Esophagus muscularis mucosa (tissue), 4 donors: ENCODE data around the gene PLEKHM2. TPM values are rescaled to one million over a fixed set of nuclear protein-coding genes. Genes with fewer than 3 reads are reported as not detected.
A peak's percentile ranks its signal among the peaks of the same experiment; 100 is the strongest.

Experiments
- DNase-seq: peaks from one replicate; pipeline ENCODE4 v3.0.0-alpha.2; 2017; ENCODE audit errors: extremely low spot score
- H3K27ac ChIP-seq, 4 donors: fragments of 200-600 bp; sonication (generic); replicated peaks in 1 of 4; 1 replicate in 3 of 4; 2 replicates in 1 of 4; pipeline ENCODE4 v1.5.1; 2016 to 2019; ENCODE audit warnings: mild to moderate bottlenecking in 1 of 4
- H3K27me3 ChIP-seq, 4 donors: fragments of 200-600 bp; sonication (generic); one replicate each; pipeline versions ENCODE4 v1.5.1 to v1.6.0; 2016 to 2019
- H3K36me3 ChIP-seq, 4 donors: fragments of 200-600 bp; sonication (generic); one replicate each; pipeline ENCODE4 v1.5.1; 2016 to 2019
- H3K4me1 ChIP-seq, 4 donors: fragments of 200-600 bp; sonication (generic); one replicate each; pipeline ENCODE4 v1.5.1; 2016 to 2019
- H3K4me3 ChIP-seq, 4 donors: fragments of 200-600 bp; sonication (generic); 1 replicate in 2 of 4; 2 replicates in 2 of 4; pipeline ENCODE4 v1.5.1; 2016 to 2019; ENCODE audit warnings: mild to moderate bottlenecking in 4 of 4, moderate library complexity in 1 of 4
- H3K9me3 ChIP-seq, 4 donors: fragments of 200-600 bp; sonication (generic); 1 replicate in 3 of 4; 2 replicates in 1 of 4; pipeline ENCODE4 v1.5.1; 2016 to 2019
- CTCF ChIP-seq, 3 experiments: fragments of 200-600 bp in 2 of 3; fragments of 450-650 bp in 1 of 3; sonication (generic) in 2 of 3; IDR thresholded peaks; one replicate each; pipeline ENCODE4 v1.5.1; 2017 to 2019; ENCODE audit warnings: antibody characterized with exemption in 3 of 3, mild to moderate bottlenecking in 2 of 3, moderate library complexity in 1 of 3
- EP300 ChIP-seq: sonication (generic); formaldehyde crosslinking; IDR thresholded peaks from one replicate; pipeline ENCODE4 v1.6.1; 2017; ENCODE audit warnings: antibody characterized with exemption
- POLR2A ChIP-seq: fragments of 450-650 bp; IDR thresholded peaks from one replicate; pipeline ENCODE4 v1.6.1; 2017; ENCODE audit warnings: antibody characterized with exemption, moderate library complexity, mild to moderate bottlenecking, low read depth
- POLR2AphosphoS5 ChIP-seq, 2 donors: sonication (generic); formaldehyde crosslinking; IDR thresholded peaks; one replicate each; pipeline ENCODE4 v1.6.1; 2017; ENCODE audit warnings: antibody characterized with exemption in 2 of 2
- WGBS: methylation state at CpG from one replicate; pipeline ENCODE4 v1.1.5; 2018; 5-methylcytosine and 5-hydroxymethylcytosine counted together
- intact Hi-C: fragments of 100-400 bp; cut with DNase I; formaldehyde crosslinking; loops from one replicate; pipeline ENCODE4 v1.15.1; 2023
- total RNA-seq, 4 donors: library from RNA; depleted of rRNA; stranded (reverse); fragments of >200 nt; gene quantifications; one replicate each; pipeline versions ENCODE4 v1.1.0 to v1.2.1, GENCODE V29; 2016

Gene PLEKHM2
- total RNA-seq, 4 donors from 2014 or later = 44.4 to 68.2 (median 55.2) TPM

- Histone ChIP-seq H3K27me3 (no peaks in the 10 kb centered on the region), H3K4me1 (peaks cover 0 to 8% (median 1%) of the 10 kb centered on the region in 4 donors), H3K36me3 (no peaks in the 10 kb centered on the region), H3K27ac (peak overlapping the region in 1 of 4 donors; percentile 20), H3K4me3 (no peak overlapping the region), H3K9me3 (no peaks in the 10 kb centered on the region)
- WGBS = 68% methylated on average over 17 of the region's 19 CpGs
- no peak for DNase-seq
- TF ChIP-seq POLR2AphosphoS5 (IDR thresholded peaks at IDR 0.05) (no peak), EP300 (no peak)
- intact Hi-C loops = no loop called here
Observed at GRCh38 chr1:15749399-15750291, 65.5 kb downstream of the PLEKHM2 start.

- no peak for TF ChIP-seq CTCF (IDR thresholded peaks at IDR 0.05)
- no peak for TF ChIP-seq EP300
- no peak for TF ChIP-seq POLR2A
- no peak for TF ChIP-seq POLR2AphosphoS5 (IDR thresholded peaks at IDR 0.05)
- Histone ChIP-seq H3K4me3 (no peak overlapping the region), H3K4me1 (peaks cover 0 to 8% (median 3%) of the 10 kb centered on the region in 4 donors), H3K27me3 (no peaks in the 10 kb centered on the region), H3K9me3 (no peaks in the 10 kb centered on the region), H3K36me3 (no peaks in the 10 kb centered on the region), H3K27ac (no peak overlapping the region)
- no peak for DNase-seq
- intact Hi-C loops = no loop called here
- WGBS = 85% methylated on average over 7 of the region's 12 CpGs
Observed at GRCh38 chr1:15750924-15751323, 66.8 kb downstream of the PLEKHM2 start.

- no peaks in the 10 kb centered on the region for H3K9me3 ChIP-seq
- H3K36me3 ChIP-seq = no peaks in the 10 kb centered on the region
- H3K27me3 ChIP-seq = no peaks in the 10 kb centered on the region
- DNase-seq = no peak
- WGBS = 95% methylated on average over 10 of the region's 10 CpGs
- H3K4me3 ChIP-seq = no peak overlapping the region
- no peak for TF ChIP-seq EP300
- TF ChIP-seq CTCF (IDR thresholded peaks at IDR 0.05) = no peak
- TF ChIP-seq POLR2AphosphoS5 (IDR thresholded peaks at IDR 0.05) = no peak
- no peak for TF ChIP-seq POLR2A
- H3K27ac ChIP-seq = no peak overlapping the region
- H3K4me1 ChIP-seq = peaks cover 0 to 16% (median 11%) of the 10 kb centered on the region in 4 donors
- intact Hi-C loops = no loop called here
Observed at GRCh38 chr1:15751717-15752116, 67.6 kb downstream of the PLEKHM2 start.

GRCh38 chr1:15753776-15754175 lies 69.7 kb downstream of the PLEKHM2 start:
- no peaks in the 10 kb centered on the region for H3K36me3 ChIP-seq
- TF ChIP-seq EP300 (no peak), CTCF (IDR thresholded peaks at IDR 0.05) (no peak), POLR2A (no peak), POLR2AphosphoS5 (IDR thresholded peaks at IDR 0.05) (no peak)
- H3K27ac ChIP-seq = no peak overlapping the region
- H3K27me3 ChIP-seq = peaks cover 0 to 7% (median under 1%) of the 10 kb centered on the region in 4 donors
- no peak for DNase-seq
- peaks cover 8 to 33% (median 30%) of the 10 kb centered on the region in 4 donors for H3K4me1 ChIP-seq
- no peak overlapping the region for H3K4me3 ChIP-seq
- WGBS = 92% methylated on average over 9 of the region's 10 CpGs
- H3K9me3 ChIP-seq = no peaks in the 10 kb centered on the region
- intact Hi-C loops = no loop called here

- intact Hi-C loops = no loop called here
- WGBS = 94% methylated on average over 2 of the region's 2 CpGs
Observed at GRCh38 chr1:15755021-15755645, 71.0 kb downstream of the PLEKHM2 start.

More at GRCh38 chr1:15755021-15755645, 71.0 kb downstream of the PLEKHM2 start:
- H3K4me1 ChIP-seq = peaks cover 13 to 45% (median 39%) of the 10 kb centered on the region in 4 donors
- H3K9me3 ChIP-seq = no peaks in the 10 kb centered on the region
- H3K36me3 ChIP-seq = no peaks in the 10 kb centered on the region
- H3K4me3 ChIP-seq = no peak overlapping the region
- peaks cover 0 to 18% (median 4%) of the 10 kb centered on the region in 4 donors for H3K27me3 ChIP-seq
- no peak for DNase-seq
- H3K27ac ChIP-seq = no peak overlapping the region
- TF ChIP-seq EP300 (no peak), POLR2AphosphoS5 (IDR thresholded peaks at IDR 0.05) (no peak), CTCF (IDR thresholded peaks at IDR 0.05) (no peak), POLR2A (no peak)
